GM10248 (cell line): ENCODE measurements around the gene ARID5B.

ENCODE experiments used
- CTCF ChIA-PET: fragments of 300-600 bp; sonication (Branson Sonifier 250); formaldehyde crosslinking; extraction: SDS; loops from one replicate; lab custom pipeline; 2021; ENCODE audit warnings: antibody characterized with exemption; lab: Yijun Ruan, JAX
- POLR2A ChIA-PET: fragments of 350-650 bp; sonication (Branson Sonifier 250); formaldehyde crosslinking; extraction: SDS; loops from one replicate; lab custom pipeline; 2020; ENCODE audit warnings: antibody characterized with exemption; lab: Yijun Ruan, JAX
- DNase-seq: peaks from one replicate; pipeline ENCODE4 v3.0.0; 2012; ENCODE audit errors: extremely low spot score
- CTCF ChIP-seq: IDR thresholded peaks from 2 replicates; pipeline ENCODE4 v1.5.1; 2012; ENCODE audit warnings: mild to moderate bottlenecking, low read depth; ENCODE audit errors: extremely low read depth, missing control alignments, control extremely low read depth

The ARID5B gene

GRCh38 chr10:61887772-61888171, 13.7 kb upstream of the ARID5B start:
- DNase-seq = no peak
- CTCF ChIA-PET = interaction anchor here (6.7 kb wide), 1 partner anchor 10 kb away, joined by 45 read pairs; no protein-coding TSS in a partner anchor
- POLR2A ChIA-PET = no interaction called here
- TF ChIP-seq CTCF = no peak

GRCh38 chr10:61888744-61889143, 12.8 kb upstream of the ARID5B start:
- CTCF ChIA-PET = interaction anchor here (1.2 kb wide), 1 partner anchor 8 kb away, joined by 6 read pairs; no protein-coding TSS in a partner anchor
- TF ChIP-seq CTCF = no peak
- POLR2A ChIA-PET = no interaction called here
- DNase-seq = no peak

GRCh38 chr10:61890430-61890829, 11.1 kb upstream of the ARID5B start:
- no peak for TF ChIP-seq CTCF
- ChIA-PET CTCF (interaction anchor here (1.6 kb wide), 1 partner anchor 355 kb away, joined by 4 read pairs; no protein-coding TSS in a partner anchor), POLR2A (no interaction called here)
- no peak for DNase-seq

GRCh38 chr10:61890881-61891409, 10.6 kb upstream of the ARID5B start:
- ChIA-PET CTCF (interaction anchor here (1.1 to 1.6 kb wide), 2 partner anchors 141 to 354 kb away, joined by 3 to 4 read pairs; no protein-coding TSS in a partner anchor), POLR2A (no interaction called here)
- TF ChIP-seq CTCF = no peak
- DNase-seq = no peak

- no peak for TF ChIP-seq CTCF
- DNase-seq = no peak
- ChIA-PET POLR2A (no interaction called here), CTCF (interaction anchor here (1.1 to 1.6 kb wide), 3 partner anchors 9 to 353 kb away, joined by 3 to 4 read pairs (median 3); partner anchors contain the start of gene ARID5B)
Measured at GRCh38 chr10:61891906-61892585, 9.5 kb upstream of the ARID5B start.

GRCh38 chr10:61892961-61893360, 8.5 kb upstream of the ARID5B start:
- no peak for DNase-seq
- TF ChIP-seq CTCF = no peak
- ChIA-PET POLR2A (no interaction called here), CTCF (no interaction called here)
